ENCODE measurements around the gene NEIL3.
"Not testable (repeated sequence)": the region's sequence is repeated elsewhere in the genome, so short reads cannot be mapped to it uniquely, and the experiment has no call there.

Gene NEIL3

GRCh38 chr4:177302371-177303100, 7.1 kb upstream of the NEIL3 start:
- no peak for DNase-seq

DNA sequence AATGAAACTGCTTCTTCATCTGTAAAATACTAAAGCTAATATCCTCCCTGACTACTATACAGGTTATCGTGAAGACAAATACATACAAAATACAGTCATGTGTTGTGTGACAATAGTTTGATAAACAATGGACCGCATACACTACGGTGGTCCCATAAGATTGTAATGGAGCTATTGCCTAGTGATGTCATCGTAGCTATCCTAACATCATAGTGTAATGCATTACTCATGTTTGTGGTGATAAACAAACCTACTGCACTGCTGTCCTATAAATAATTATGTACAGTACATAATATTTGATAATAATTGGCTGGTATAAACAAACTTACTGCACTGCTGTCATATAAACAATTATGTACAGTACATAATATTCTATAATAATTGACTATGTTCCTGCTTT, 5.6 kb upstream of the NEIL3 start:
- DNase-seq: no peak

GRCh38 chr4:177304864-177305263, 4.8 kb upstream of the NEIL3 start:
- not testable (repeated sequence) for DNase-seq

GRCh38 chr4:177308125-177308524, 1.5 kb upstream of the NEIL3 start:
- no peak for DNase-seq

DNA sequence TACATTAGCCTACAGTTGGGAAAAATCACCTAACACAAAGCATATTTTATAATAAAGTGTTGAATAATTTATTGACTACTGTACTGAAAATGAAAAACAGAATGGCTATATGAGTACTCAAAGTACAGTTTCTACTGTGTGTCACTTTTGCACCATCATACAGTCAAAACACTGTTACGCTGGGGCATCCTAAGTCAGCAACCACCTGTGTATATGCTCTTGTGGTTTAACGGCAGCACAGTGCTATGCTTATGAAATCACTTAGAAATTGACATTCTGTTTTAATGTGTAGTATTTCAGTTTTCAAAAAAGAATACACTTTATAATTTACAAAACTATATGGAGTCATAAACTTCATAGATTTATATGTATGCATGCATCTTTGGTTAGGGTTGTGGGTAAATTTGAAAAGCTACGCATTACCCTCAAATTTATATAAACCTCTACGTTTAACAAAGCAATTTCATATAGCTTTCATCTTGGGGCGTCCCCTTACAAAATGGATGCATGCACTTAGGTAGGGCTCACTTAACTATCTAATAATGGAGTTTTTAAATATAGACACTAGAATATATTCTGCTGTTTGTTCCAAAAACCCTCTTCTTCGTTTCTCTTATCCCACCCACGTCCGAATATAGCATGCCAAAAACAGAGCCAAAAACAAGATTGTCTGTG, 690 bp upstream of the NEIL3 start:
- DNase-seq: no peak

DNA sequence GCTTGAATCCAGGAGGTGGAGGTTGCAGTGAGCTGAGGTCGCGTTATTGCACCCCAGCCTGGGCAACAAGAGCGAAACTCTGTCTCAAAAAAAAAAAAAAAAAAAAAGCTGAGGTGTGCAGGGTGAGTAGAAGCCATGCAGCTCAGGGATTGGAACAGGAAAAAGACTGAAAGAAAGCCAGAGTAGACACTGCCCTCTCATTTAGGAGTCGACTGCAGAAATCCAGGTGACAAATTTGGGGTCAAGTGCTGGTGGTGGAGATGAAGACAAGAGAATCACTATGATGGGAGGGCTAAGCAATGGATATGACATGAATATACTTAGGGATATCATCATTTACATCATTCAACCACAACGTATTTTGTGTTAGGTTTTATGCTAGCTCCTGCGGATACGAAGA, 1.9 kb downstream of the NEIL3 start:
- no peak for DNase-seq

DNA sequence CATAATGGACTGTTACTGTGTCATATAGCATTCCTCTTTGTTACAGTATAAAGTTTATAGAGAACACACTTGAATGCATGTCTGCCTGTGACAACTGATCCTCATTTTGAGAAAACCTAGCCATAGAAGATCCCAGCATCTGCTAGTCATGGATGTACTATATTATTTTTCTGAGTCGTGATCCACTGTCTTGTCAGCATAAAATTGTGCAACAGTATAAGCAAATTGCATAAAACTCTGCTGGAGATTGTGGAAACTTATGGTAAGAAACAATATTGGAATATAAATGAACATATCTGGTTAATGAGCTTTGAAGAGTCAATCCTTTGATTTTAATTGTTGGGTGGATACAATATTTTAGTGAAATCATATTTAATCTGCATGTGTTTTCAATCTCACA, 3.6 kb downstream of the NEIL3 start:
- DNase-seq: no peak

DNA sequence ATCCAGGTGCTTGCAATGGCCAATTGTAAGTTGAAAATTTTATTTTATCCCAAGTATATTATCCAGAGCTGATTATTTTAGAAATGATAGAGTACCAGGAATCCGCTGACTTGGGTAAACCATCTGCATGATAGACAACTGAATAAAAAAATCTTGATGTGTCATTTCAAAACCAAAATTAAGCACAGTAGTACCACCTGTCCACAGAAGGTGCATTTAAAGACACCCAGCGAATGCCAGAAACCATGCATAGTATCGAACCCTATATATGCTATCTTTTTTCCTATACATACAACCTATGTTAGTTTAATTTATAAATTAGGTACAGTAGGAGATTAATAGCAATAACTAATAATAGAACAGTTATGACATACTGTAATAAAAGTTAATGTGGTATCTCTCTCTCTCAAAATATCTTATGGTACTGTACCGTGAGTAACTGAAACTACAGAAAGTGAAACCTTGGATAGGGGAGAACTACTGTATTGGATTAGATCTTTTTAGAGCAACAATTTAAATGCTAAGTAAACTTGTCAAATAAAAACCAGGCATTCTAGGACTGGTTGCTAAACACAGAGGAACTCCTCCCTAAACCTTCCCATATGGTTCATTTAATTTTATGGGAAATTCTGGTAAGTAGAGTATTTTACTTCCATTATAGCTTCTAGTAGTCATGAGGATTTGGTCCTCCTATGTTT, 6.2 kb downstream of the NEIL3 start:
- DNase-seq: no peak

DNA sequence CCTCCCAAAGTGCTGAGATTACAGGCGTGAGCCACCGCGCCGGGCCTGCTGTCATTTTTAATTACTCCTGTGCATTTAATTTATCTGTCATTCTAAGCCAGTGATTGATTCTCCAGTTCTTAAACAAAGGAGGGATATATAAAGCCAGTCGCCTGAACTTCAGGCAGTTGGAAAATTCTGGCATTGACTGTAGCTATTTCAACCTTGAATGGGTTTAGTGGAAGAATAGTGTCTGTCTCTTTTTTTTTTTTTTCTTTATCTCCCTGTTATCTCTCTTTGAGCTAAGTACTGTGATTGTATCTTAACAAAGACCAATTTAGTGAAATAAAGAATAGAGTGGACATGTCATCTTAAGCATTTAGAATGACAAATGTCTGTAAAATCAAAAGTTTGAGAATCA, 11.0 kb downstream of the NEIL3 start:
- no peak for DNase-seq

GRCh38 chr4:177321647-177322046, 12.0 kb downstream of the NEIL3 start:
- no peak for DNase-seq

DNA sequence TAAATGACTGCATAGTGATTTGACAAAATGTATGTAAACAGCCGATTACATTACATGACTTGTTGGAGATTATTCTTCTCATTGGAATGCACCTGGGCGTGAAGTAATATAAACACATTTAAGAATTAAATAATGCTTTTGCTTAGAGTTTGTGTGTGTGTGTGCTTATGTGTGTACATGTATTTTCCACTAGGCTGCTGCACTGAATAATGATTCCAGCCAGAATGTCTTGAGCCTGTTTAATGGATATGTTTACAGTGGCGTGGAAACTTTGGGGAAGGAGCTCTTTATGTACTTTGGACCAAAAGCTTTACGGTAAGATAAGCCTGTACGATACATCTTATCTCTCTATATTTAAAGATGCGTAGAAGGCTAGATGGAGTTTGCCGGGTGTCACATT, 12.6 kb downstream of the NEIL3 start:
- DNase-seq: no peak

DNA sequence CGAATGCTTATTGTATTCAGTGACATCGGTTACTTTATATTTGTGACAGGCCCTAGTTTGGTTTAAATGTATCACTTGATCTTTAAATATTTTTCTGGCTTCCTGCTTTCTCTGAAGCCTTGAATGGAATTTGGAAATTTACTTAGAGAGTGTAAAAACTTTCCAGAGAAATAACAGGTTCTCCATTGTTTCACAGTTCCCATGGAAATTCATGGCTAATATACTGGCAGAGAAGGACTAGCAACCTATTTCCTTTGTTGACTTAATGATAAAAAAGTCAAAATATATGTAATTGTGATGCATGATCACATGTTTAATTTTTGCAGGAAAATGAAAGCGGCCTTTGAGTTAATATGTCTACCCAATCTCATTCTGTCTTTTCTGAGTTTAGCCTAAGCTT, 13.2 kb downstream of the NEIL3 start:
- DNase-seq: no peak

DNA sequence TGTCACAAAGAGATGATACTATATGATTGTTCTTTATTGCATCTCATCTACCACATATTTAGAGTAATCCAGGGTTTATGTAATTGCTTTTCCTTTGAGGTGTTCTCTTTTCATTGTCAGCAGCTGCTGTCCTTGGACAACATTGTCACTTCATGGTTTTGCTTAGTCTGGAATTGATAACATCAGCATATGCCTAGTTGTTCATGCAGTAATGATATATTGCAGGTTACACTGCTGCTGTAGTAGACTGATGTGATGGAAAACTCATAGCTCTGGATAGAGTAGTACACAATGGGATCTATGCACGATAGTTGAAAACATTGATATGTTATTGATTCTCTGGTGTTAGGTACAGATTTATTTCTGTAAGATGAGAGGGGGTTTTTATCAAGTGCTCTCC, 13.7 kb downstream of the NEIL3 start:
- no peak for DNase-seq

DNA sequence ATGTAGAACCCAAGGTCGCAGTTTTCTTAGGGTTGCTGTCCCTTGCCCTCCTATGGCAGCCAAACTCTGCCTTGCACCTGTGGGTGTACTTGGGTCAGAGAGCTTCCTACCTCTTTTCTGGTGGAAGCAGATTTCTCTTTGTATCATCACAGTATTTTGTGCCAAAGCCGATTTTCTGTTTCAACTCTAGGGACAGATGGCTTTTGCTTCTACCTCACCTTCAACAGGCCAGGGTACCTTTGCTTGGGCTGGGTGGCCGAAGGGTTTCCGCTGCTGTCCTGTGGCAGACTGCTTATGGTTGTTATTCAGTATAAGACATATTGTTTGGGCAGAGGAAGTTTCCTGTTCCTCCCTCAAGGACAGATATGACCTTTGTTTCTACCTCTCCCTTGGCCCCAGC, 22.4 kb downstream of the NEIL3 start:
- DNase-seq: no peak

- peak; percentile 3 for DNase-seq
These were observed 30.1 kb downstream of the NEIL3 start for GRCh38 chr4:177339477-177340374.

DNA sequence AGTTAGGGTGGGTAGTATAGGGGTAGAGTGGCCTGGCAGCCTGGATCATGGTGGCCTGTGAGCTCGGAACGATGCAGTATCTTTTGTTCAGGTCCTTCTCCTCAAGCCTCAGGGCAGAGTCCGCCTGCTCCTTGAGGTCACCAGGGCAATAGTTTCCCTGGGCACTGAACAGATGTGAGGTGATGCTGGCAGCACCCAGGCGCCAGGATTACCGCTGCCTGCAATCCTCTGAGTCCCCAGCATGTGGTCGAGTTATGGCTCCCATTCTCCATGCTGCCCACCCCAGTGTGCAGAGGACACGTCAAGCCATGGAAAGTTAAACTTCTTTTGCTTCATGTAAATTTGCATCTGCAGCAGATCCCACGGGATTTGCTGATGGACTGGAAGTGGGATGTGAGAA, 38.7 kb downstream of the NEIL3 start:
- DNase-seq: no peak

GRCh38 chr4:177349191-177349590, 39.5 kb downstream of the NEIL3 start:
- DNase-seq: no peak

- no peak for DNase-seq
These were observed 42.1 kb downstream of the NEIL3 start for GRCh38 chr4:177351622-177352244.

DNA sequence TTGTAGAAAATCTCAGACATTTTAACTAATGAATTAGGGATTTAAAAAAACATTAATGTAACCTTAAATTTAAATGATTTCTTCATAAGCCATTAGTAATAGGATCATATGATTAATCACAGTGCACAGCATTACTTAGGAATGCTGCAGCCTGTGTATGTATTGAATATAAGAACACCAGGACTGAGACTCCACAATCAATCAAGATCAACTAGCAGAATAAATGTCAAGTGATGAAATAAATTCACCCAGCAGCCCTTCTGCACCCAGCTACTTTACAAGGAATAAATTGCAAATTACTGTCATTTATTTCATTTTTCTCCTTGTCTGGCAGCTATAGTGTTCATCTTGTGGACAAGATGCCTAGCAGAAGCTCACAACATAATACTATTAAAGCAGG, 46.5 kb downstream of the NEIL3 start:
- no peak for DNase-seq

GRCh38 chr4:177356921-177357320, 47.2 kb downstream of the NEIL3 start:
- no peak for DNase-seq

- no peak for DNase-seq
These were observed 57.7 kb downstream of the NEIL3 start for GRCh38 chr4:177367336-177367735.

DNA sequence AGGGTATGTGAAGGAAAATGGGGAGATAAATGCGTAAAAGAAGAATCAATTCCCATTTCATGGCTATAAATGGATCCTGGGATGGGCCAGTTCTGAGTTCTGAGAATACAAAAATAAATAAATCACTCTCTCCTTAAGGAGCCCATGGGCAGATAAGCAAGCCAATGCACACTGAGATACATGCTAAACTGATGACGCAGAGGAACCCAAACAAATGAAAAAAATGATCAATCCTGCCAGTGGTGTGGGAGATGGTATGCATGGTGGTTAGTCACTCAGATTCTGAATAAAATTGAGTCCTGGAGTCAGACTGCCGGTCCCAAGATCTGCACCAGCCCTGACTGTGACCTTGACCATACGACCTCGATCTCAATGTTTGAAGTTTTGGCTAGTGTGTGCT, 59.7 kb downstream of the NEIL3 start:
- no peak for DNase-seq

GRCh38 chr4:177371461-177371860, 61.8 kb downstream of the NEIL3 start:
- DNase-seq: no peak
